Endothelial cell of umbilical vein (primary cell): ENCODE measurements around the gene DPEP3. TPM values are rescaled to one million over a fixed set of nuclear protein-coding genes. Genes with fewer than 3 reads are reported as not detected.

ENCODE experiments used
- BruUV-seq: library from RNA; stranded (reverse); fragments of 400-500 nt; replicated peaks from 2 replicates; lab custom pipeline; 2021; lab: Mats Ljungman, UMichigan
- CTCF ChIA-PET: fragments of 300-600, 350-600 bp; sonication (Branson Sonifier 250); formaldehyde crosslinking; loops from one replicate; lab custom pipeline; 2021; ENCODE audit warnings: antibody characterized with exemption, inconsistent platforms; lab: Charles Lee
- POLR2A ChIA-PET: fragments of 300-600, 350-600 bp; sonication (Branson Sonifier 250); formaldehyde crosslinking; loops from one replicate; lab custom pipeline; 2021; ENCODE audit warnings: antibody characterized with exemption, inconsistent platforms; lab: Charles Lee
- DNase-seq: peaks from one replicate; pipeline ENCODE4 v3.0.0-alpha.2; 2011; ENCODE audit warnings: low read depth, low spot score
- FAIRE-seq: peaks from 2 replicates; lab custom pipeline; 2011; peaks lifted over from hg19 to GRCh38; lab: Jason Lieb, UNC
- H2AFZ ChIP-seq: 2 replicates; pipeline ENCODE4 v1.6.0; 2012; ENCODE audit warnings: low read depth, low read length, control low read depth, inconsistent platforms
- H3K27ac ChIP-seq: 2 replicates; pipeline ENCODE4 v1.5.1; 2011; ENCODE audit warnings: low read depth, mild to moderate bottlenecking, control low read depth, low read length, moderate library complexity; ENCODE audit not compliant: insufficient read depth
- H3K27me3 ChIP-seq, 2 experiments: 2 replicates each; pipeline versions ENCODE4 v1.6.0 to v1.6.1; 2011; ENCODE audit warnings: low read length in 2 of 2, mixed read lengths in 1 of 2; ENCODE audit not compliant: control insufficient read depth in 2 of 2, insufficient read depth in 2 of 2
- H3K36me3 ChIP-seq, 2 experiments: 2 replicates in 1 of 2; 3 replicates in 1 of 2; pipeline ENCODE4 v1.5.1; 2011; ENCODE audit warnings: low read length in 2 of 2, mild to moderate bottlenecking in 1 of 2, moderate library complexity in 1 of 2; ENCODE audit not compliant: control insufficient read depth in 2 of 2, insufficient read depth in 2 of 2; ENCODE audit errors: extremely low read depth in 1 of 2
- H3K4me1 ChIP-seq: 3 replicates; pipeline ENCODE4 v1.5.1; 2011; ENCODE audit warnings: mild to moderate bottlenecking, low read length; ENCODE audit not compliant: control insufficient read depth, insufficient read depth; ENCODE audit errors: extremely low read depth
- H3K4me2 ChIP-seq: 2 replicates; pipeline ENCODE4 v1.6.1; 2011; ENCODE audit warnings: low read length, control low read depth, mixed read lengths; ENCODE audit not compliant: insufficient read depth
- H3K4me3 ChIP-seq, 3 experiments: fragments of 200-600 bp in 1 of 3; sonication (generic), shearing (Covaris generic) in 1 of 3; replicated peaks in 1 of 3; 2 replicates each; pipeline ENCODE4 v1.5.1; 2011 to 2016; ENCODE audit warnings: control low read depth in 3 of 3, low read length in 3 of 3, mild to moderate bottlenecking in 2 of 3, inconsistent platforms in 1 of 3, low read depth in 1 of 3, moderate library complexity in 1 of 3; ENCODE audit not compliant: insufficient read depth in 1 of 3
- H3K79me2 ChIP-seq: 2 replicates; pipeline ENCODE4 v1.6.0; 2012; ENCODE audit warnings: low read length, inconsistent platforms; ENCODE audit not compliant: control insufficient read depth, insufficient read depth
- H3K9ac ChIP-seq: replicated peaks from 2 replicates; pipeline ENCODE3; 2011; ENCODE audit warnings: low read length, control low read depth; ENCODE audit not compliant: insufficient read depth; ENCODE audit errors: extremely low read depth
- H3K9me1 ChIP-seq: replicated peaks from 3 replicates; pipeline ENCODE4 v1.6.0; 2011; ENCODE audit warnings: mild to moderate bottlenecking, low read length; ENCODE audit not compliant: control insufficient read depth, insufficient read depth; ENCODE audit errors: extremely low read depth
- H3K9me3 ChIP-seq: replicated peaks from 2 replicates; pipeline ENCODE4 v1.5.1; 2012; ENCODE audit warnings: low read length, inconsistent platforms; ENCODE audit not compliant: control insufficient read depth, insufficient read depth
- H4K20me1 ChIP-seq: replicated peaks from 2 replicates; pipeline ENCODE3; 2011; ENCODE audit warnings: mild to moderate bottlenecking, low read length; ENCODE audit not compliant: control insufficient read depth, insufficient read depth; ENCODE audit errors: extremely low read depth
- CTCF ChIP-seq, 2 donors: IDR thresholded peaks; 1 replicate in 1 of 2; 2 replicates in 1 of 2; pipeline ENCODE4 v1.5.1; 2011; ENCODE audit warnings: low read length in 2 of 2, mild to moderate bottlenecking in 2 of 2, moderate library complexity in 2 of 2, control low read depth in 1 of 2, inconsistent platforms in 1 of 2, low read depth in 1 of 2; ENCODE audit not compliant: insufficient read depth in 1 of 2; ENCODE audit errors: extremely low read depth in 1 of 2
- EZH2 ChIP-seq: IDR thresholded peaks from 2 replicates; pipeline ENCODE4 v1.6.1; 2012; ENCODE audit warnings: borderline replicate concordance, low read depth, mild to moderate bottlenecking, moderate library complexity, low read length, inconsistent platforms; ENCODE audit not compliant: severe bottlenecking
- FOS ChIP-seq: IDR thresholded peaks from 2 replicates; pipeline ENCODE4 v1.6.1; 2011; ENCODE audit warnings: mild to moderate bottlenecking, low read length, moderate library complexity, borderline replicate concordance; ENCODE audit not compliant: insufficient read depth
- GATA2 ChIP-seq: IDR thresholded peaks from 2 replicates; pipeline ENCODE4 v1.7.0; 2011; ENCODE audit warnings: low read depth, mild to moderate bottlenecking, moderate library complexity, mixed read lengths, low read length; ENCODE audit not compliant: insufficient read length, insufficient read depth
- JUN ChIP-seq: IDR thresholded peaks from 2 replicates; pipeline ENCODE4 v1.6.1; 2011; ENCODE audit warnings: borderline replicate concordance, low read depth; ENCODE audit not compliant: insufficient read length, insufficient read depth
- MYC ChIP-seq: IDR thresholded peaks from one replicate; pipeline ENCODE4 v1.6.1; 2011; ENCODE audit warnings: mild to moderate bottlenecking, low read depth, low read length
- POLR2A ChIP-seq: IDR thresholded peaks from 2 replicates; pipeline ENCODE4 v1.6.1; 2012; ENCODE audit warnings: low read depth, mild to moderate bottlenecking, control low read depth, low read length
- POLR2AphosphoS5 ChIP-seq: IDR thresholded peaks from 2 replicates; pipeline ENCODE4 v1.6.1; 2012; ENCODE audit warnings: low read depth, mild to moderate bottlenecking, control low read depth, low read length, moderate library complexity; ENCODE audit not compliant: insufficient read depth
- dilution Hi-C: fragments of 300-500 bp; cut with MboI; formaldehyde crosslinking; loops from one replicate; pipeline ENCODE4 v1.15.0; 2019; ENCODE audit warnings: low sequenced_read_pairs; ENCODE audit not compliant: extremely low pct_ligation_motif_present
- intact Hi-C: fragments of 100-400 bp; cut with micrococcal nuclease; formaldehyde crosslinking; loops from one replicate; pipeline ENCODE4 v1.10.0; 2022
- polyA plus RNA-seq, 4 experiments: library from polyadenylated mRNA; depleted of rRNA in 3 of 4; stranded (reverse) in 3 of 4; unstranded in 1 of 4; fragments of >200 nt; gene quantifications; 2 replicates each; pipeline versions ENCODE4 v1.2.1 to v1.2.3, GENCODE V29; 2011 to 2012; ENCODE audit warnings: missing spikeins in 1 of 4
- total RNA-seq: library from RNA; stranded (reverse); gene quantifications from 2 replicates; pipeline ENCODE4 v1.2.3, GENCODE V29; 2021

The DPEP3 gene
- total and polyA plus RNA-seq, 2 donors (not counting 3 experiments of a cell fraction or from before 2014, with no cell fraction given): 0.06 TPM; not detected in 1

- Histone ChIP-seq H3K79me2 (no peaks in the 10 kb centered on the region), H2AFZ (no peak overlapping the region), H3K9ac (no peak overlapping the region), H3K27me3 (no peaks in the 10 kb centered on the region), H3K4me2 (no peak overlapping the region), H3K27ac (no peak overlapping the region), H3K4me1 (no peaks in the 10 kb centered on the region), H4K20me1 (no peaks in the 10 kb centered on the region), H3K9me1 (no peaks in the 10 kb centered on the region), H3K4me3 (no peak overlapping the region), H3K36me3 (peaks cover 22 to 70% of the 10 kb centered on the region in 2 experiments), H3K9me3 (no peaks in the 10 kb centered on the region)
- TF ChIP-seq POLR2A (no peak), EZH2 (no peak), FOS (no peak), MYC (no peak), CTCF (IDR thresholded peaks at IDR 0.05; ENCODE audit: extremely low read depth in 1 of 2, insufficient read depth in 1 of 2, low read depth in 1 of 2, low read length in 2 of 2) (no peak), POLR2AphosphoS5 (no peak), JUN (no peak), GATA2 (no peak)
- ChIA-PET POLR2A (no interaction called here), CTCF (interaction anchor here (2.8 kb wide), 1 partner anchor 68 kb away, joined by 9 read pairs; the partner anchor contains the start of gene NRN1L)
- dilution Hi-C loops: no loop called here
- FAIRE-seq (no peak), DNase-seq (no peak)
- BruUV-seq: TSS peak; percentile 12
- intact Hi-C loops: no loop called here
Observed at GRCh38 chr16:67951485-67951884, 28.8 kb downstream of the DPEP3 start.
